ENCODE measurements around the gene AP2A2. TPM values are rescaled to one million over a fixed set of nuclear protein-coding genes. Genes with fewer than 3 reads are reported as not detected.

The AP2A2 gene
- total RNA-seq, 4 donors from 2014 or later: 49.5 to 82.6 (median 72.2) TPM

DNA sequence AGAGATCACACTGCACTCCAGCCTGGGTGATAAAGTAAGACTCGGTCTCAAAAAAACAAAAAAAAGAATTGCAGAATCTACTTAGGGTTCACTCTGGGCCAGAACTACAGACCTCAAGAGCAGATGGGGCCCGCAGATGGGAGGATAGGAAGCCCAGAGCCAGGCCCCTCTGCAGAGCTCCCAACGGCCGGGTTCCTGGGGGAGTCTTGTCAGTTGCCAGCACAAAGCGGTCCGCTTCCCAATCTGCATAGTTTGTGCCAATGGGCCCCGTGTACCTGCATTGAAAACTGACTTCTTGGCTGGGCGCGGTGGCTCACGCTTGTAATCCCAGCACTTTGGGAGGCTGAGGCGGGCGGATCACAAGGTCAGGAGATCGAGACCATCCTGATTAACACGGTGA, 13.4 kb upstream of the AP2A2 start:
- H3K9me3 ChIP-seq: no peaks in the 10 kb centered on the region
- WGBS: 92% methylated on average over 14 of the region's 14 CpGs
- H3K27me3 ChIP-seq: no peaks in the 10 kb centered on the region
- peak overlapping the region in 1 of 4 donors; percentile 95 for H3K27ac ChIP-seq (replicated peaks in 1 of 4)
- DNase-seq (ENCODE audit: extremely low spot score): no peak
- TF ChIP-seq, protein P1, sequence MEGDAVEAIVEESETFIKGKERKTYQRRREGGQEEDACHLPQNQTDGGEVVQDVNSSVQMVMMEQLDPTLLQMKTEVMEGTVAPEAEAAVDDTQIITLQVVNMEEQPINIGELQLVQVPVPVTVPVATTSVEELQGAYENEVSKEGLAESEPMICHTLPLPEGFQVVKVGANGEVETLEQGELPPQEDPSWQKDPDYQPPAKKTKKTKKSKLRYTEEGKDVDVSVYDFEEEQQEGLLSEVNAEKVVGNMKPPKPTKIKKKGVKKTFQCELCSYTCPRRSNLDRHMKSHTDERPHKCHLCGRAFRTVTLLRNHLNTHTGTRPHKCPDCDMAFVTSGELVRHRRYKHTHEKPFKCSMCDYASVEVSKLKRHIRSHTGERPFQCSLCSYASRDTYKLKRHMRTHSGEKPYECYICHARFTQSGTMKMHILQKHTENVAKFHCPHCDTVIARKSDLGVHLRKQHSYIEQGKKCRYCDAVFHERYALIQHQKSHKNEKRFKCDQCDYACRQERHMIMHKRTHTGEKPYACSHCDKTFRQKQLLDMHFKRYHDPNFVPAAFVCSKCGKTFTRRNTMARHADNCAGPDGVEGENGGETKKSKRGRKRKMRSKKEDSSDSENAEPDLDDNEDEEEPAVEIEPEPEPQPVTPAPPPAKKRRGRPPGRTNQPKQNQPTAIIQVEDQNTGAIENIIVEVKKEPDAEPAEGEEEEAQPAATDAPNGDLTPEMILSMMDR (IDR thresholded peaks at IDR 0.05): no peak
- no peak overlapping the region for H3K4me3 ChIP-seq
- intact Hi-C loops (cut with DNase I): no loop called here
- peaks cover 13 to 30% (median 25%) of the 10 kb centered on the region in 4 donors for H3K4me1 ChIP-seq
- H3K36me3 ChIP-seq: peaks cover 0 to 11% (median 2%) of the 10 kb centered on the region in 4 donors

DNA sequence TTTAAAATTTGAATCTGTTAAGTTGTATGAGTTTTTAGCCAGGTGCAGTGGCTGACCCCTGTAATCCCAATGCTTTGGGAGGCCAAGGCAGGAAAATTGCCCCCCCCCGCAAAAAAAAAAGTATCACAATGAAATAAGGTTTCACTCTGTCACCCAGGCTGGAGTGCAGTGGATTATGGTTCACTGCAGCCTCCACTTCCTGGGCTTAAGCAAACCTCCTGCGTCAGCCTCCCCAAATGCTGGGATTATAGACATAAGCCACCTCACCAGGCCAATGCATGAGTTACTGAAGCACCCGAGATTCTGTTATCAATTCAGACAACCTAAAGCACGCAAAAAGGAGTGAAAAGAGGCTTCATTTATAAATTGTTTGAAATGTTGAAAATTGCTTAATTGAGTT, 12.6 kb upstream of the AP2A2 start:
- no peak overlapping the region for H3K4me3 ChIP-seq
- TF ChIP-seq EP300 (IDR thresholded peaks at IDR 0.05) (no peak), POLR2AphosphoS5 (IDR thresholded peaks at IDR 0.05) (no peak), POLR2A (IDR thresholded peaks at IDR 0.05; ENCODE audit: low read depth) (no peak)
- TF ChIP-seq, protein P1 (IDR thresholded peaks at IDR 0.05): no peak
- no peaks in the 10 kb centered on the region for H3K9me3 ChIP-seq
- DNase-seq (ENCODE audit: extremely low spot score): no peak
- H3K27ac ChIP-seq (replicated peaks in 1 of 4): no peak overlapping the region
- WGBS: 87% methylated on average over 4 of the region's 4 CpGs
- H3K36me3 ChIP-seq: peaks cover 0 to 3% (median 2%) of the 10 kb centered on the region in 4 donors
- intact Hi-C loops (cut with DNase I): no loop called here
- H3K27me3 ChIP-seq: no peaks in the 10 kb centered on the region
- H3K4me1 ChIP-seq: peaks cover 13 to 30% (median 25%) of the 10 kb centered on the region in 4 donors

DNA sequence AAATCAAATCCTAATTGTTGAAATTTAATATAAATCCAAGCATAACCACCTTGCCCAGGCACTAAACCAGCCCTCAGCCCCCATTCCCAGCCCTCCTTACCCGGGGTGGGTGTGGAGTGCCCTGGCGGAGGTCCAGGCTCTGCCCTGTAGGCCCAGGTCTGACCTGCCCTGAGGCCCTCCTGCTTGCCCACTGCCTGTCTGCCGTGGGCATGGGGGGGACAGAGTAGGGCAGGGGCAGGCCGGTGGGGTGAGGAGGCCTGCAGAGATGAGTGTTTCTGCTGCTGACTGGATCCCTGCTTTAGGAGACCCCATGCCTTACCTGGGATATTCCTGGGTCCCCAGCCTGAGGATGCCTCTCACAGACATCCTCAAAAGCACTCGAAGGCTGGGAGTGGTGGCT, 11.5 kb upstream of the AP2A2 start:
- H3K4me3 ChIP-seq: peak overlapping the region in 1 of 4 donors; percentile 20

DNA sequence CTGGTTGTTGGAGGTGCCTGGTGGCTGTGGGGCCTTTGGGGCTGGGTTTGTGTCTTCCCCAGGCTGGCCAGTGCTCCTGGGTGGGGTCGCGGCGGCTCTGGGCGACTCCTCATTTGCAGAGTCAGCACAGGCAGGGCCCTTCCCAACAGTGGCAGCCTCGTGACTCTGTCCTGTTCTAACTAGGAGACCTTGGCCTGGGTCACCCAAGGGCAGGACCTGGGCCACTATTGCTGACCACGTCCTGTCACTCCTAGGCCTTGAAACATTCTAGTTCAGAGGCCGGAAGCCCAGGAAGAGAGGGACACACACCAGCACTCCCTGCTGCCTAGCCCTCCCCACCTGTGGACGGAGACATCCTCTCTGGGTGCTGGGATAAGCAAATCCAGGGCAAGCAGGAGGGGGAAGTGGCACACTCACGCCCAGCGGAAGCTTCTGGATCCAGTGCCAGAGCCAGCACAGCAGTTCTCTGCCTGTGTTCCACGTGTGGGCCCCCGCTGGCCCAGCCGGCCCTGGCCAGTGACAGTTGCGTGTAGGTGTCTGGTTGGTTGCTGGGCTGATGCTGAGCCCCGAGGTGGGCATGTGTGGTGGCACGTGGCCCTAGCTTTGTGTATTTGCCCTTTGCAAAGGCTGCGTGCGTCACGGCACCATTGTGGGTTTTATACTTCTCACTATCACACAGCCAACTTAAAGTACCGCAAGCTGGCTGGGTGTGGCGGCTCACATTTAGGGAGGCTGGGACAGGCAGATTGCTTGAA, 10.7 kb upstream of the AP2A2 start:
- DNase-seq (ENCODE audit: extremely low spot score): no peak

More for the DNA sequence above, 11.5 kb upstream of the AP2A2 start:
- 76% methylated on average over 3 of the region's 5 CpGs for WGBS
- no peak for DNase-seq (ENCODE audit: extremely low spot score)
- peaks cover 13 to 26% (median 24%) of the 10 kb centered on the region in 4 donors for H3K4me1 ChIP-seq
- no peaks in the 10 kb centered on the region for H3K9me3 ChIP-seq
- TF ChIP-seq EP300 (IDR thresholded peaks at IDR 0.05) (no peak), POLR2A (IDR thresholded peaks at IDR 0.05; ENCODE audit: low read depth) (no peak), POLR2AphosphoS5 (IDR thresholded peaks at IDR 0.05) (no peak)
- TF ChIP-seq, protein P1 (IDR thresholded peaks at IDR 0.05): no peak
- intact Hi-C loops (cut with DNase I): no loop called here
- peak overlapping the region; percentile 28 to 60 (median 48) for H3K27ac ChIP-seq (replicated peaks in 1 of 4)
- H3K27me3 ChIP-seq: no peaks in the 10 kb centered on the region
- H3K36me3 ChIP-seq: no peaks in the 10 kb centered on the region

DNA sequence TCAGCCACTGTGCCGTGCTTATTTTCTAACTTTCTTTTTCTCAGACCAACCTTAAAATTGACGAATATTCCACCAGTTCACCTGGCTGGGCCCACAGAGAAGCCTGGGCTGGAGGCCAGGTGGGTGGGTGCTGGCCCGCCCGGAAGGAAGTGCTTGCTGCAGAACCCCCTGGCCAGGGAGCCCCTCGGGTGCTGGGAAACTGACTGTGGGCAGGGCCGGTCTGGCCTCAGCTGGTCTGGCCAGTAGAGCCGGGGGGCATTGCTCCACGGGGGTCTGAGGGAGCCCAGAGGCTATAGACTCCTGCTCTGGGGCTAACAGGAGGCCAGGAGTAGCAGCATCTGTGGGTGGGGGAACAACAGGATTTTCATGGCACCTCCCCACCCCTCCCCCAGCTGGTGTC, 8.2 kb upstream of the AP2A2 start:
- Histone ChIP-seq H3K27me3 (no peaks in the 10 kb centered on the region), H3K36me3 (no peaks in the 10 kb centered on the region), H3K27ac (replicated peaks in 1 of 4) (peak overlapping the region in 2 of 4 donors; percentile 7 to 12), H3K4me3 (no peak overlapping the region), H3K9me3 (no peaks in the 10 kb centered on the region), H3K4me1 (peaks cover 0 to 12% (median 8%) of the 10 kb centered on the region in 4 donors)
- no peak for DNase-seq (ENCODE audit: extremely low spot score)
- 100% methylated on average over 1 of the region's 8 CpGs for WGBS
- intact Hi-C loops (cut with DNase I): no loop called here
- TF ChIP-seq POLR2AphosphoS5 (IDR thresholded peaks at IDR 0.05) (no peak), EP300 (IDR thresholded peaks at IDR 0.05) (no peak), POLR2A (IDR thresholded peaks at IDR 0.05; ENCODE audit: low read depth) (no peak)
- TF ChIP-seq, protein P1 (IDR thresholded peaks at IDR 0.05): no peak

More for the DNA sequence above, 10.7 kb upstream of the AP2A2 start:
- intact Hi-C loops (cut with DNase I): no loop called here
- Histone ChIP-seq H3K4me1 (peaks cover 8 to 25% (median 22%) of the 10 kb centered on the region in 4 donors), H3K27ac (replicated peaks in 1 of 4) (peak overlapping the region; percentile 28 to 60 (median 48)), H3K36me3 (no peaks in the 10 kb centered on the region), H3K27me3 (no peaks in the 10 kb centered on the region), H3K4me3 (no peak overlapping the region), H3K9me3 (no peaks in the 10 kb centered on the region)
- TF ChIP-seq POLR2AphosphoS5 (IDR thresholded peaks at IDR 0.05) (peak in 1 of 2 donors; percentile 41), EP300 (IDR thresholded peaks at IDR 0.05) (no peak), POLR2A (IDR thresholded peaks at IDR 0.05; ENCODE audit: low read depth) (no peak)
- 76% methylated on average over 7 of the region's 21 CpGs for WGBS
